B cell (primary cell): Measurements from ENCODE around the gene PROCA1. TPM values are rescaled to one million over a fixed set of nuclear protein-coding genes. Genes with fewer than 3 reads are reported as not detected.
A peak's percentile ranks its signal among the peaks of the same experiment; 100 is the strongest.

Source experiments
- ATAC-seq: fragments of 200-7000 bp; cut with Tn5 transposase; one replicate; pipeline ENCODE4 v1.10.0; 2021; ENCODE audit warnings: low read depth, mild to moderate bottlenecking, moderate number of reproducible peaks, moderate library complexity
- CTCF ChIA-PET: fragments of 350-600 bp; sonication (Branson Sonifier 250); formaldehyde crosslinking; loops from one replicate; lab custom pipeline; 2021; ENCODE audit warnings: antibody characterized with exemption, inconsistent platforms; lab: Charles Lee
- POLR2A ChIA-PET: fragments of 350-600 bp; sonication (Branson Sonifier 250); formaldehyde crosslinking; loops from one replicate; lab custom pipeline; 2021; ENCODE audit warnings: antibody characterized with exemption; lab: Charles Lee
- DNase-seq: peaks from one replicate; pipeline ENCODE4 v3.0.0; 2013
- H2AFZ ChIP-seq: 2 replicates; pipeline ENCODE4 v1.6.1; 2012; ENCODE audit warnings: mild to moderate bottlenecking, low read depth, low read length; ENCODE audit not compliant: insufficient read depth, poor library complexity, severe bottlenecking
- H3K27ac ChIP-seq, 2 donors: 1 replicate in 1 of 2; 2 replicates in 1 of 2; pipeline ENCODE4 v1.5.1; 2012 to 2013; ENCODE audit warnings: low read length in 2 of 2, mild to moderate bottlenecking in 2 of 2, moderate library complexity in 1 of 2
- H3K27me3 ChIP-seq, 4 experiments: fragments of 200-600 bp in 1 of 4; sonication (generic) in 1 of 4; replicated peaks in 1 of 4; 1 replicate in 2 of 4; 2 replicates in 2 of 4; pipeline versions ENCODE4 v1.6.1 to v1.7.0; 2013 to 2016; ENCODE audit warnings: low read length in 3 of 4, mild to moderate bottlenecking in 2 of 4, mixed read lengths in 1 of 4, moderate library complexity in 1 of 4; ENCODE audit not compliant: insufficient read depth in 4 of 4, control insufficient read depth in 3 of 4; ENCODE audit errors: control extremely low read depth in 1 of 4
- H3K36me3 ChIP-seq, 2 experiments: replicated peaks in 1 of 2; 1 replicate in 1 of 2; 2 replicates in 1 of 2; pipeline versions ENCODE4 v1.6.1 to v1.7.1; 2013; ENCODE audit warnings: low read length in 1 of 2; ENCODE audit not compliant: insufficient read depth in 2 of 2, control insufficient read depth in 1 of 2; ENCODE audit errors: control extremely low read depth in 1 of 2, extremely low read depth in 1 of 2
- H3K4me1 ChIP-seq, 2 donors: fragments of 200-600 bp in 1 of 2; sonication (generic) in 1 of 2; 1 replicate in 1 of 2; 2 replicates in 1 of 2; pipeline versions ENCODE4 v1.5.1 to v1.6.1; 2013 to 2017; ENCODE audit warnings: low read length in 2 of 2; ENCODE audit not compliant: control insufficient read depth in 2 of 2, insufficient read depth in 2 of 2
- H3K4me2 ChIP-seq: replicated peaks from 2 replicates; pipeline ENCODE3; 2012; ENCODE audit warnings: mild to moderate bottlenecking, low read depth, low read length; ENCODE audit not compliant: poor library complexity, severe bottlenecking
- H3K4me3 ChIP-seq, 5 experiments: fragments of 200-600 bp in 1 of 5; sonication (generic) in 1 of 5; 1 replicate in 3 of 5; 2 replicates in 2 of 5; pipeline versions ENCODE4 v1.5.1 to v1.7.0; 2011 to 2016; ENCODE audit warnings: low read length in 4 of 5, mild to moderate bottlenecking in 4 of 5, low read depth in 2 of 5, control low read depth in 1 of 5, moderate library complexity in 1 of 5; ENCODE audit not compliant: insufficient read depth in 1 of 5; ENCODE audit errors: control extremely low read depth in 1 of 5, extremely low read depth in 1 of 5
- H3K79me2 ChIP-seq: fragments of 200-600 bp; sonication (generic); one replicate; pipeline ENCODE4 v1.6.0; 2016; ENCODE audit warnings: low read length; ENCODE audit not compliant: control insufficient read depth, insufficient read depth
- H3K9ac ChIP-seq: fragments of 200-600 bp; sonication (generic); 2 replicates; pipeline ENCODE4 v1.6.1; 2017; ENCODE audit warnings: mild to moderate bottlenecking, low read length, moderate library complexity
- H3K9me3 ChIP-seq, 3 donors: one replicate each; pipeline versions ENCODE4 v1.6.1 to v1.7.1; 2013; ENCODE audit warnings: low read length in 2 of 3; ENCODE audit not compliant: control insufficient read depth in 2 of 3, insufficient read depth in 1 of 3; ENCODE audit errors: control extremely low read depth in 1 of 3
- H4K20me1 ChIP-seq: 2 replicates; pipeline ENCODE4 v1.6.0; 2012; ENCODE audit warnings: mild to moderate bottlenecking, low read length; ENCODE audit not compliant: insufficient read depth, control insufficient read depth, poor library complexity, severe bottlenecking
- H3K27ac Mint-ChIP-seq: one replicate; pipeline ENCODE4 v1.8.0; 2021; ENCODE audit warnings: mixed read lengths
- H3K27me3 Mint-ChIP-seq: one replicate; pipeline ENCODE4 v1.8.0; 2021; ENCODE audit warnings: mixed read lengths
- H3K4me1 Mint-ChIP-seq: one replicate; pipeline ENCODE4 v1.8.0; 2021; ENCODE audit warnings: mixed read lengths
- H3K4me3 Mint-ChIP-seq: one replicate; pipeline ENCODE4 v1.8.0; 2021; ENCODE audit warnings: mixed read lengths
- H3K9me3 Mint-ChIP-seq: one replicate; pipeline ENCODE4 v1.8.0; 2022; ENCODE audit warnings: mixed read lengths; ENCODE audit not compliant: insufficient read depth
- CTCF ChIP-seq: fragments of 200-600 bp; IDR thresholded peaks from one replicate; pipeline ENCODE4 v1.8.0; 2022; ENCODE audit warnings: antibody characterized with exemption, mild to moderate bottlenecking
- EZH2 ChIP-seq: IDR thresholded peaks from 2 replicates; pipeline ENCODE4 v1.6.1; 2012; ENCODE audit warnings: borderline replicate concordance, low read depth, mild to moderate bottlenecking, moderate library complexity, low read length; ENCODE audit not compliant: insufficient read depth, poor library complexity, severe bottlenecking
- WGBS: methylation state at CpG from one replicate; pipeline ENCODE4 v1.1.5; 2013; ENCODE audit warnings: missing lambda C conversion rate; ENCODE audit not compliant: insufficient coverage; 5-methylcytosine and 5-hydroxymethylcytosine counted together
- intact Hi-C: fragments of 100-400 bp; cut with micrococcal nuclease; formaldehyde crosslinking; loops from one replicate; pipeline ENCODE4 v1.10.0; 2022
- polyA plus RNA-seq: library from polyadenylated mRNA; depleted of rRNA; stranded (reverse); fragments of >200 nt; gene quantifications from 2 replicates; pipeline ENCODE4 v1.2.3, GENCODE V29; 2012
- total RNA-seq, 2 donors: library from RNA; stranded (reverse); fragments of 120-200 nt in 1 of 2; gene quantifications; 1 replicate in 1 of 2; 2 replicates in 1 of 2; pipeline versions ENCODE4 v1.2.3 to v1.2.4, GENCODE V29; 2013 to 2022

PROCA1 gene
- total and polyA plus RNA-seq, 2 donors (not counting 1 experiment from before 2014, with no cell fraction given) = 7.4 to 26.8 TPM

GRCh38 chr17:28662527-28662829, 49.2 kb downstream of the PROCA1 start:
- Histone ChIP-seq H3K4me2 (peak overlapping the region; percentile 93), H3K4me1 (peaks cover 22 to 29% of the 10 kb centered on the region in 2 donors), H3K36me3 (peaks cover 3 to 26% of the 10 kb centered on the region in 2 experiments), H3K9ac (peak overlapping the region; percentile 93), H3K79me2 (peaks cover 90% of the 10 kb centered on the region), H3K4me3 (peak overlapping the region; percentile 85 to 100 (median 99)), H3K27me3 (no peaks in the 10 kb centered on the region), H4K20me1 (peaks cover 25% of the 10 kb centered on the region), H2AFZ (peak overlapping the region; percentile 91), H3K9me3 (peaks cover 0 to 8% (median 0%) of the 10 kb centered on the region in 3 donors), H3K27ac (peak overlapping the region; percentile 90 to 99)
- DNase-seq (no peak), ATAC-seq (no peak)
- TF ChIP-seq EZH2 = no peak
- no peak for TF ChIP-seq CTCF
- POLR2A ChIA-PET = interaction anchor here (1.2 to 4.3 kb wide), 5 partner anchors 12 to 289 kb away, joined by 3 to 42 read pairs (median 5); partner anchors contain the start of genes BLTP2, PHF12 and RPL23A
- Mint-ChIP-seq H3K4me1 (peaks cover 58% of the 10 kb centered on the region), H3K27me3 (no peaks in the 10 kb centered on the region), H3K9me3 (no peaks in the 10 kb centered on the region), H3K4me3 (peak overlapping the region; percentile 99), H3K27ac (peak overlapping the region; percentile 100)
- WGBS = 3% methylated on average over 7 of the region's 10 CpGs
- CTCF ChIA-PET = interaction anchor here (0.6 to 4.2 kb wide), 9 partner anchors 10 to 454 kb away, joined by 3 to 59 read pairs (median 4); partner anchors contain the start of gene BLTP2
- intact Hi-C loops = loop anchor here (1.0 kb wide), 3 partner anchors 17 to 63 kb away; partner anchors contain the start of genes BLTP2, RPL23A and SPAG5
